Medulla oblongata (tissue), 1 donor: ENCODE measurements around the gene CTBP1.

Source experiments
- DNase-seq: peaks from one replicate; pipeline ENCODE4 v3.0.0-alpha.2; 2015; ENCODE audit errors: extremely low spot score

The CTBP1 gene

DNA sequence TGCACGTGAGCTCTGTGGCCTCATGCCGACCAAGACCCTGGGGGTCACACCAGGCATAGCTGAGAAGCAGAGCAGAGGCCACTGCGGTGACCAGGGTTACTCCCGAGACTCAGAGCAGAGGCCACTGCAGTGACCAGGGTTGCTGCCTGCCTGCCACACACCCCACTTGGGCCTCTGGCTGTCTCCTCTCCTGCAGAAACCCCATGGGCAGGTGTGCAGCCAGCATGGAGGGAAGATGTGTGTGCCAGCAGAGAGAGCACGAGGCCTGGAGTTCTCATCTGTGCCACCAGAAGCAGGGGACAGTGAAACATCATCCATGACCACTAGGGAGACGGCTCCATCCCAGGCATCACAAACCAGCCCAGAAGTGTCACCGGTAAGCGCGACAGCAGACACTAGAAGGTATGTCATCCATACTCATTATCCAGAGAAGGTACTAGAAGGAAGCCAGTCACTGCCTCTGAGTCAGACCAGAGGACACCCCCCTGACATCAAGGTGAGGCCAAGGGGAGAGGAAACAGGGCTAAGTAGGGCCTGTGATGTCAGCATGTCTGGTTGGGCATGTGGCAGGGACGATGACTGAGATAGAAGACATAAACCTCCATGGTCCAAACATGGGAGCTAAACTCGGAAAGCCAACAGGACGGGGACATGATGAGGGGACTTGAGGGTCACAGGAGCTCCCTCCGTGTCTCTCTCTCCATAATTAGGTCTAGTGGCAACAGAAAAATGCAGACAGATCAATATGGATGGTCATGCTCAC is 52.3 kb downstream of the CTBP1 start:
- DNase-seq = no peak

DNA sequence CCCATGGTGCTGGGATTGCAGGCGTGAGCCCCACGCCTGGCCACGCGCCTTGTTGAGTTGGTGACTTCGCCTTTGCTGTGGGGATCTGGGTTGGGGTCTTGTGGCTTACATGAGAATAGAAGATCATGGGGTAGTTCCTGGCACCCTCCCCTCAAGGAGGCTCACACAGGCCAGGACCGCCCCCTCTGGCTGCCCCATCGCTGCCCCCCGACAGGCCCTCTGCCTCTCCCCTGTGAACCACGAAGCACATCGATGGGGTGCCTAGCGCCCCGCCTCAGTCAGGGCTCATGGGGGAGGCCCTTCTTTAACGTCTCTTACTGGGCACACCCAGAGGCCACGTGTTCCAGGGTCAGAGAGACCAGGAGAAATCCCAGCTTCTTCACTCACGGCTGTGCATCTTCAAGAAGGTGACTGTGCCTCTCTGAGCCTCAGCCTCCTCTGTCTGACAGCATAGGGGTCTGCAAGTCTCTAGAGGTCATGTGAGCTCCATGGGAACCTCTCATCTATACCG is 53.0 kb downstream of the CTBP1 start:
- DNase-seq = no peak

DNA sequence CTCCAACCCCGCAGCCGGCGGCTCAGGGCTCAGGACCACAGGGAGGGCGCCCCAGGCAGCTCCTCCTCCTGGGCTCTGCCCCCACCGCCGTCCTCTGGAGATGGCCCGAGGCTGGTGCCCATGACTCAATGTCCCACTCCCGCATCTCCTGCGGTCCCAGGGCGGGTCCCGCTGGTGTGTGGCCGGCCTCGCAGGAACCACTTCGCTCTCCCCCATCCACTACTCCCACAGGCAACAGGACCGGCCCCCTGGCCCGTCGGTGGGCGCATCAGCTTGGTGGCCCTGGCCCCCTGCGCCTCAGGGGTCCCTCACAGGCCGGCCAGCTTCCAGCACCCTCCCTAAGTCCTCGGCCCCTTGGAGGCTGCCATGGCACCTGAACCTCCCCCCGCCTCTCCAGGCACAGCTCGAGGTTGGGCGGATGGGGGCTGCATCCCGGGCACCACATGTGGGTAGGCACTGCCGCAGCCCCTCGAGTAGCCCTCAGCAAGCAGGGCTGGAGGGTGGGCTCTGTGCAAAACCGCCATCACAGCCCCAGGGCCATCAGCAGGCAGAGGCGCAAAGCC is 53.7 kb downstream of the CTBP1 start:
- no peak for DNase-seq

DNA sequence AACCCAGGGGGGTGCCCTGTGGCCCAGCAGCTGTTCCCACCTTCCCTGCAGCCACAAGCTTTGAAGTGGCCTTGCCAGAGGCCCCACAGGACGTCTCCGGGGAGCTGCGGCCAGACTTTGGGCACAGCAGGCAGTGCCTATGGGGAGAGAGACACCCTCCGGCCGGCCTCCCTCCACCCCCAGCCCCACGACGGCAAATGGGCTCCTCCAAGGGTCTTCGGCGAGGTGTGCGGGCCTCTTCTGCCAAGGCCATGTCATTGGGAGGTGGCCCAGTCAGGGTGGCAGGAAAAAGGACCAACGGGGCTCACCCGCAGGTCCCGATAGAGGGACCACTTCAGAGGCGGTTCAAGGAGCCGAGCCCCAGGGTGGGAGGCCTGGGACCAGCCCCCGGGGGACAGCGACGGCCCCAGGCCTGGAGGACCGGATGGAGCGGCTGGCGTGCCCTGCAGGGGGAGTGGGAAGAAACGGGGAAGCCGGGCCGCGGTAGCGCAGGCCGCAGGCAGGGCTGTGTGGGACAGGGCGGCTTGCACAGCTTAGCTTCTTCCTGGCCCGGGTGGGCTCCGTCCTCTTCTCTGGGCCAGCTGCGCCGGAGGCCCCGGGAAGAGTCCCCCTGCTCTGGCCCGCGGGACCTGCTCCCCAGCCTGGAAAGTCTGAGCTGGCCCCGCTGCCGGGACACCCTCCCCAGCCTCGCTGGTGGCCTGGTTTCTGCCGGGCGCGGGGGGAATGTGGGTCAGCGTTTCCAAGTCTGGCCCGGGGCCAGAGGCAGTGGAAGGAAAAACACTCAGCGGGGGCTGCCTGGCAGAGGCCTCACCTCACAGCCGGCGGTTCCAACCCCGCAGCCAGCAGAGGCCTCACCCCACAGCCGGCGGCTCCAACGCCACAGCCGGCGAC is 54.7 kb downstream of the CTBP1 start:
- DNase-seq = no peak

DNA sequence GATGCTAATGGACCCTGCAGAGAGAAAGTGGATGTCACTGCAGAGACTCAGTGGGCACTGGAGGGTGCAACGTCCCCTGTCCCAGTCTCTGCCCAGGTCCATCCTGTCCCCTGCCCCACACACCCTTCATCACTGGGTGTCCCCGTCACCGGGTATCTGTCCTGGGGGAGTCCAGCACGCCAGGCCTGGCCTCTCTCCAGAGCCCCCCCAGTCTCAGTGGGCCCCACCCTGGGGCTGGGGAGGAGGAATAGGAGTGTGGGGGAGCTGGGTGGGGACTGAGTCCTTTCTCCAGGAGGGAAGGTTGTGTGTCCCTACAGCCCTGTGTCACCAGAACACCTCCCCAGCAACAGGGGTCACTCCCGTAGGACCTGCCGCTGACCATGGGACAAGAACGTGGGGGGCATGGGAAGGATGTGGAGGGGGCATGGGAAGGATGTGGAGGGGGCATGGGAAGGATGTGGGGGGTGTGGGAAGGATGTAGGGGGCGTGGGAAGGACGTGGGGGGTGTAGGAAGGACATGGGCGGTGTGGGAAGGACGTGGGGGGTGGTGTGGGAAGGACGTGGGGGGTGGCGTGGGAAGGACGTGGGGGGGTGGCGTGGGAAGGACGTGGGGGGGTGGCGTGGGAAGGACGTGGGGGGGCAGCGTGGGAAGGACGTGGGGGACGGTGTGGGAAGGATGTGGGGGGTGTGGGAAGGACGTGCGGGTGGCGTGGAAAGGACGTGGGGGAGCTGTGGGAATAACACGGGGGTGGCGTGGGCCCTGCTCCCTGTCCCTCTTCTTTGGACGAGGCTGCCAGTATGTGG is 55.5 kb downstream of the CTBP1 start:
- no peak for DNase-seq

DNA sequence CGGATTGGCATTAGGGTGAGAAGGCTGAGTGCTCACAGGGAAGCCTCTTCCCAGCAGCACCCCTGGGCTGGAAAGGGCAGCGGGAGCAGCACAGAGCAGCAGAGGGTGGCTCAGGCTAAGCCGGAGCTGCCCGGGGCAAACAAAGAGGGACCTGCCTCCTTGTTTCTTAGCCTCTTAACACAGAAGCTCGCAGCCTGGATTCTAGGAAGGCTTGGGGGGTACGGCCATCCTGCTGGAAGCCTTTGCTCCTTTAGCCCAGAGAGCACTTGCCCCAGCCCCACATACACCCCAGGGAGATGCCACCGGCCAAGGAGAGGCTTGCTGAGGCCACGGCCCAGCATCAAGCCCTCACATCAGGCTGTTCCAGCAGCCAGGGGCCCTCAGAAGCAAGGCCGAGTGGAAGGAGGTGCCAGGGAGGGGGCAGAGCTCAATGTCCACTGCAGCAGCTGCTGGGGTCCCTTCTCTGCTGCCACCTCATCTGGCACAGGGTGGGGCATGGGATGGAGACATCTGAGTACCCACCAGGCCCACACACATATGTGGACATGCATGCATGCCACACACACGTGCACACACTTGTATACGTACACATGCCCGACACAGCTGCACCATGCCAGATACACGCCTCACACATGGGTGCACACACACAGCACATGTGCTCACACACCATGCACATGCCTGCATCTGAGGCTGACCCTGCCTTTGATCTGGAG is 56.3 kb downstream of the CTBP1 start:
- DNase-seq = no peak

DNA sequence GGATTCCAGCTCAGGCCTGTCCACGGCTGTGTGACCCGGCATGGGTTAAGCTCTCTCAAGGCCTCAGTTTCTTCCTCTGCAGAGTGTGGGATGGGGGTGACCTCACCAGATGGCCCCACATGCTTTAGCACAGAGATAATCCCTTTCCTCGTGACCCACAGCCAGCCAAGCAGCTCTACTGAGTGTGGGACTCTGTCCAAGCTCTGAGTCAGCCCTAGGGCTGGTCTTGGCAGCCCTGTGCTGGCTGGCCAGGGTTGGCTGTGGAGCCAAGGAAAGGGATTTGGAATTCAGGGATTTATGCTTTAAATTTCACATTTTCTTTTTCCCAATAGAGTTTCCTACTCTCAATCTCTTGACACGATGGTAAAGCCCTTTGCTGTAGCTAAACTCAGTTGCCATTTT is 56.8 kb downstream of the CTBP1 start:
- DNase-seq = peak; percentile 97

DNA sequence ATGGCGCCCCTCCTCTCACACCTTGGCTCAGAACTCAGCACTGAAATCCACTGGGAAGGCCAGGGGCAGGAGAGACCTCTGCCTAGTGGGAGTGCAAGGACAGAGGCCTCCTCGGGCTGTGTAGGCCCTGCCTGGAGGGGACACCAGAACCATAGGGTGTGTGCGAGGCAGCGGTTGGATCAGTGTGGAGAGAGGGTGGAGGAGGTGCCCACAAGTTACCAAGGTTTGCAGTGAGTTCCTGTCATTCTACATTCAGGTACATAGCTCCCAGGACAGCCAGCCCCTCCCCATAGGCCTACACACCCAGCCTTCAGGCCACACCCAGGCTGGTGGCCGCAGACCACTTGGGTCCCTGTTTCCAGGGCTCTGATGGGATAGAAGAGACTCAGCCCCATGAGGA is 57.3 kb downstream of the CTBP1 start:
- no peak for DNase-seq

DNA sequence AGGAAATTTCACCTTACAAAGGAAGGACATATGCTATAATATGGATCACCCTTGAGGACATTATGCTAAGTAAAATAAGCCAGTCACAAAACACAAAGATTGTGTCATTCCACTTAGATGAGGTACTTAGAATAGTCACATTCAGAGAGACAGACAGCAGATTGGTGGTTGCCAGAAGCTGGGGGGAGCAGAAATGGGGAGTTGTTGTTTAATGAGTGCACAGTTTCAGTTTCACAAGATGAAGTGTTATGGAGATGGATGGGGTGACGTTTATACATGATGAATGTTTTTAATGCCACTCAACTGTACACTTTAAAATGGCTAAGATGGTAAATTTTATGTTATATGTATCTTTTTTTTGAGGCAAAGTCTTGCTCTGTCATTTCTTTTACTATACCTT is 61.7 kb downstream of the CTBP1 start:
- DNase-seq = no peak

DNA sequence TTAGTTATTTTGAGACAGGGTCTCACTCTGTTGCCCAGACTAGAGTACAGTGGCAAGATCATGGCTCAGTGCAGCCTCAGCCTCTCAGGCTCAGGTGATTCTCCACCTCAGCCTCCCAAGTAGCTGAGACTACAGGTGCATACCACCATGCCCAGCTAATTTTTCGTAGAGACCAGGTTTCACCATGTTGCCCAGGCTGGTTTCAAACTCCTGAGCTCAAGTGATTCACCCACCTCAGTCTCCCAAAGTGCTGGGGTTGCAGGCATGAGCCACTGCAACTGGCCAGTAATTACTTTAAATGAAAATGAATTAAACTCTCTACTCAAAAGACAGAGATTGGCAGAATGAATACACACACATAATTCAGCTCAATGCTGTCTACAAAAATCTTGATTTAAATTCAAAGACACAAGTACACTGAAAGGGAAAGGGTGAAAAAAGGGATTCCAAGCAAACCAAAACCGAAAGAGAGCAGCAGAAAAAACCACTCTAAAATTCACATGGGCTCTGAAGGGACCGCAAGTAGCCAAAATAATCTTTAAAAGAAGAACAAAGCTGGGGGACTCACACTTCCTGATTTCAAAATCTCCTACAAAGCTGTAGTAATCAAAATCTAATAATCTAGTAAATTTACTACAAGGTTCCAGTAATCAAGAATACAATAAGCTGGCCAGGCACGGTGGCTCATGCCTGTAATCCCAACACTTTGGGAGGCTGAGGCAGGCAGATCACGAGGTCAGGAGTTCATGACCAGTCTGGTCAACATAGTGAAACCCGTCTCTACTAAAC is 64.8 kb downstream of the CTBP1 start:
- peak; percentile 71 for DNase-seq

DNA sequence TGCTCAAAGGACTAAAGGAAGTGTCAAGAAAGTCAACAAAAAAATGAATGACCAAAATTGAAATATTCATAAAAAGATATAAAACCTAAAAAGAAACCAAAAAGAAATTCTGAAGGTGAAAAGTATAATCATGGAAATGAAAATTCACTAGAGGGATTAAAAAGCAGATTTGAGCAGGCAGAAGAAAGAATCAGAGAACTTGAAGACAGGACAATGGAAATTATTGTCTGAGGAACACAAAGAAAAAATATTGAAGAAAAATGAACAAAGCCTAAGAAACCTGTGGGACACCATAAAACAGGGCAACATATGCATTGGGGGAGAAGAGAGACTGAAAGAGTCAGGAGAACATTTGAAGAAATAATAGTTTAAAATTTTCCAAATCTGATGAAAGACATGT is 66.6 kb downstream of the CTBP1 start:
- no peak for DNase-seq

DNA sequence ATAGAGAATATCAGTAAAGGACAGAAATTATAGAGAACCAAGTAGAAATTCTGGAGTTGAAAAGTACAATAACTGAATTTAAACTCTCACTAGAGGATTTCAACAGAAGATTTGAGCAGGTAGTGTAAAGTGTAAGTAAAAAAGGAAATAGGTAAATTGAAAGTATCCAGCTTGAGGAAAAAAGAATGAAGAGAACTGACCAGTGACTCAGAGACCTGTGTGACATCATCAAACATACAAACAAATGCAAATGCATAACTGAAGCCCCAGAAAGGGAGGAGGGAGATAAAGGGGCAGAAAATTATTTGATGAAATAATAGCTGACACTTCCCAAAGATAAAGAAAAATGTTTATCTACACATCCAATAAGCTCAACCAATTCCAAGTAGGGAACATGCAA is 68.3 kb downstream of the CTBP1 start:
- DNase-seq = no peak

DNA sequence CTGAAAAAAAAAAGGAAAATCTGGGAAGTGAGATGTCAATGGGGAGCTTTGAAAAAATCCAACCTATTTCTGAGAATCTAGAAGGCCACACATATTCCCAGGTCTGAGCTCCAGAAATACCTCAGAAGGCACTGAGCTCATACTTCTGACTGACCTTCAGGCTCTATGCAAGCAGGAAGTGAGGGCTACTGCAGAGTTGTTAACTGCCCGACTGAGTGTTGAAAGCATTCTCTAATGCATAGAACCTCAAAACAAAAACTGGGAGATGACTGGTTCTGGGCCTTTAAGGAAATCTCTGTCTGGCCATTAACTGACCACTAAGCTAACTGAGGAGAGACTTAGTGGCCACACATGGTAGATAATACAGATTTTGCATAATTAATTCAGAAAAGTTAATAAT is 69.0 kb downstream of the CTBP1 start:
- DNase-seq = no peak

DNA sequence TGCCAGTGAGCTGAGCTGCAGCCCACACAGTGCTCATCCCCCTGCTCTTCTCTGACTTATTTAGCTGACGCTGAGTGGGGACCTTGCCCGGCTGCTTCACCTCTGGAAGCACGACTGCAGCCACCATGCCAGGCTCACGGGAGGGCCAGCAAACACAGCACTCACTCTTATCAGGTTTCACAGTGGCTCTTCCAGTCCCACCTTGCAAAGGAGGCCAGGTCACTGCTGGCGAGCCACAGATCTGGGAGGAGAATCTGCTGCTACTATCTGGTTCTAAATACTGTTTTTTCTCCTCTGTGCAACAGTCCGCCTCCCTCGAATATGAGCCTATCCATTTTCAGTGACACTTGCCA is 69.9 kb downstream of the CTBP1 start:
- DNase-seq = no peak

DNA sequence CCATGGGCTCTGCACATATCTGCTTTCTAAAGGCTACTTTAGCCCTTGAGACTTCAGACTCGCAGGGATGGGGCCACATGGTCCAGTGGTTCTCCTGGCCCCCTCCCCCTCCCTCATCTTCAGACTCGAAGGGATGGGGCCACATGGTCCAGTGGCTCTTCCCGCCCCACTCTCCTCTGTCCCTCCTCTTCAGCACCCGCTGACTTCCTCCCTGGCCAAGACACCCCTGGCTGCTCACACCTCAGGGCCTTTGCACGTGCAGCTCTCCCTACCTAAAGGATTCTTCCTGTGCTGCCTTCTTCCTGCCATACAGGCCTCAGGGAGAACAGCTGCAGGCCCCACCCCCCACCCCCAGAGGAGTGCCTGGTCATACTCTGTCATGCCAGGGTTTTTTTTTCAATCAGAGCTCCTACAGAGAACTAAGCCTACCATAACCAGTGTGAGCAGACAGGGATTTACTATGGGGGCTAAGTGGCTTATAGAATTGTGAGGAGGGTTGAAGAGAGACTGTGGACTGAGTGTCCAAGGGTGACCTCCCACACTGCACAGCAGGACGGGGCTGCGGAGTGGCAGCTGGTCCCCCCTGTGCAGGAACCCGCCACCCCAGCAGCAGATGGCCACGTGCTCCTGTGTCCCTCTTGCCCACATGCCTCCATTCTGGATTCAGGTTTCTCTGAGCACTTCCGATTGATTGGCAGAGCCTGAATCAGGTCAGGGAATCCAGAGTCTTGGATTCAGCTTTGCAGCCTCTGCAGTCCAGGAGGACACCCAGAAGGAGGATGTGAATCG is 70.4 kb downstream of the CTBP1 start:
- no peak for DNase-seq

DNA sequence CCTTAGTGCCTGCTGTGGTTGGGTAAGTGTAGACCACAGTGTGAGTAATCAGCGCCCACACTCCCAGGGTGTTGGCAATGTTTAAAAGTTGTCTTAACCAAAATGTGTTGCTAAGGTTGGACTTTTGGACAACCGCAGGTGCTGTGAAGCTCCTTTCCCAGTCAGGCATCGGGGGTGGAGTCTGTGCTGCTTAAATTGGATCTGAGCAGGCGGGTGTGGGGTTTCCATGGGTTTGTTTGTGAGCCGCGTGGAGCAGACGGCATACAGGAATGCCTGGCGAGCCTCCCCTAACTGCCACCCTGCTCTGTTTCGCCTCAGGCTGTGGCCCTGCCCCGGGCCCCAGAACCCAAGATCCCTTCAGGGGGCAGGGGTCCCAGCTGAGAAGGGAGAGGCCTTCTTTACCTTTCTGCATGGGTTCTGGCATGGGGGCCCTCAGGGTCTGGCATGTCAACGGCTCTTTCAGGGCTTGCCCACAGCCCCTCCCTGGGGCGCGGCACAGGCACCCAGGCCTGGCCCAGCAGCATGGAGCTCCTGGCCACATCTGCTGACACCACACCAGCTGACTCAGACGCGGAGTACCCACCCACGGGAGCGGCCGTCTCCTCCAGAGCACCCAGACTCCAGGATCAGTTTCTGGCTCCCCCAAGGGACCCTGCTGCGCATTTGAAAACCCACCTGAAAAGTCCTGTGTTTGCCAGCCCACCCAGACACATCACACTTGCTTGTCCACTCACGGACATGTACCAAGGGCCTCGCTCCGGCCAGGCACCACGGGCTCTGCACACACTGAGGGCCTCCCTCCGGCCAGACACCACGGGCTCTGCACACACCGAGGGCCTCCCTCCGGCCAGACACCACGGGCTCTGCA is 71.4 kb downstream of the CTBP1 start:
- no peak for DNase-seq

DNA sequence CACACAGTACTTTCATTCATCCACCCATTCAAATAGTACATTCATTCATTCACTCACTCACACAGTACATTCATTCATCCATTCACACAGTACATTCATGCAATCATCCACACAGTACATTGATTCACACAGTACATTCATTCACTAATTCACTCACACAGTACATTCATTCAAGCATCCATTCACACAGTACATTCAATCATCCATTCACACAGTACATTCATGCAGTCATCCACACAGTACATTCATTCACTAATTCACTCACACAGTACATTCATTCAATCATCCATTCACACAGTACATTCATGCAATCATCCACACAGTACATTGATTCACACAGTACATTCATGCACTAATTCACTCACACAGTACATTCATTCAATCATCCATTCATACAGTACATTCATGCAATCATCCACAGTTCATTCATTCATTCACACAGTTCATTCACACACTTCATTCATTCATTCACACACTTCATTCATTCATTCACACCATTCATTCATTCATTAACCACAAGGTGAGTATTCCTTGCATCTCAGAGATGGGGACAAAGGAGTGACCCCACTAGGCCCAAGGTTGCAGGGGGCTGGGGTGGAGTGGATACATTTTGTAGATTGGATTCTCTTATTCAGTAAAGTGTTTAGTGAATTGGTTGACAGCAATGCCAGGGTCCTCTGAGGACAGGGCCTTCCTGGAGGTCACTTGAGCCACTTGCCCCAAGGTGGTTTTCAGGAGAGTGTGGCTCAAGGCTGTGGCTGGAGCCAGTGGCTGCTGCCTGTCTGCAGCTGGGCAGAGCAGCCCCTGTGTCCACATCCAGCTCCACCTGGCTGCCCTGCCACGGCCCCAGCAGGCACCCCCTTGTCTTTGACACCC is 72.3 kb downstream of the CTBP1 start:
- no peak for DNase-seq
